Endothelial cell of umbilical vein (primary cell): ENCODE data around the gene TATDN3. TPM values are rescaled to one million over a fixed set of nuclear protein-coding genes. Genes with fewer than 3 reads are reported as not detected.
"Not testable (repeated sequence)": the region's sequence is repeated elsewhere in the genome, so short reads cannot be mapped to it uniquely, and the experiment has no call there.

ENCODE experiments used
- BruUV-seq: library from RNA; stranded (reverse); fragments of 400-500 nt; replicated peaks from 2 replicates; lab custom pipeline; 2021; lab: Mats Ljungman, UMichigan
- CTCF ChIA-PET: fragments of 300-600, 350-600 bp; sonication (Branson Sonifier 250); formaldehyde crosslinking; loops from one replicate; lab custom pipeline; 2021; ENCODE audit warnings: antibody characterized with exemption, inconsistent platforms; lab: Charles Lee
- POLR2A ChIA-PET: fragments of 300-600, 350-600 bp; sonication (Branson Sonifier 250); formaldehyde crosslinking; loops from one replicate; lab custom pipeline; 2021; ENCODE audit warnings: antibody characterized with exemption, inconsistent platforms; lab: Charles Lee
- DNase-seq: peaks from one replicate; pipeline ENCODE4 v3.0.0-alpha.2; 2011; ENCODE audit warnings: low read depth, low spot score
- FAIRE-seq: peaks from 2 replicates; lab custom pipeline; 2011; peaks lifted over from hg19 to GRCh38; lab: Jason Lieb, UNC
- H2AFZ ChIP-seq: 2 replicates; pipeline ENCODE4 v1.6.0; 2012; ENCODE audit warnings: low read depth, low read length, control low read depth, inconsistent platforms
- H3K27ac ChIP-seq: 2 replicates; pipeline ENCODE4 v1.5.1; 2011; ENCODE audit warnings: low read depth, mild to moderate bottlenecking, control low read depth, low read length, moderate library complexity; ENCODE audit not compliant: insufficient read depth
- H3K27me3 ChIP-seq, 2 experiments: 2 replicates each; pipeline versions ENCODE4 v1.6.0 to v1.6.1; 2011; ENCODE audit warnings: low read length in 2 of 2, mixed read lengths in 1 of 2; ENCODE audit not compliant: control insufficient read depth in 2 of 2, insufficient read depth in 2 of 2
- H3K36me3 ChIP-seq, 2 experiments: 2 replicates in 1 of 2; 3 replicates in 1 of 2; pipeline ENCODE4 v1.5.1; 2011; ENCODE audit warnings: low read length in 2 of 2, mild to moderate bottlenecking in 1 of 2, moderate library complexity in 1 of 2; ENCODE audit not compliant: control insufficient read depth in 2 of 2, insufficient read depth in 2 of 2; ENCODE audit errors: extremely low read depth in 1 of 2
- H3K4me1 ChIP-seq: 3 replicates; pipeline ENCODE4 v1.5.1; 2011; ENCODE audit warnings: mild to moderate bottlenecking, low read length; ENCODE audit not compliant: control insufficient read depth, insufficient read depth; ENCODE audit errors: extremely low read depth
- H3K4me2 ChIP-seq: 2 replicates; pipeline ENCODE4 v1.6.1; 2011; ENCODE audit warnings: low read length, control low read depth, mixed read lengths; ENCODE audit not compliant: insufficient read depth
- H3K4me3 ChIP-seq, 3 experiments: fragments of 200-600 bp in 1 of 3; sonication (generic), shearing (Covaris generic) in 1 of 3; replicated peaks in 1 of 3; 2 replicates each; pipeline ENCODE4 v1.5.1; 2011 to 2016; ENCODE audit warnings: control low read depth in 3 of 3, low read length in 3 of 3, mild to moderate bottlenecking in 2 of 3, inconsistent platforms in 1 of 3, low read depth in 1 of 3, moderate library complexity in 1 of 3; ENCODE audit not compliant: insufficient read depth in 1 of 3
- H3K79me2 ChIP-seq: 2 replicates; pipeline ENCODE4 v1.6.0; 2012; ENCODE audit warnings: low read length, inconsistent platforms; ENCODE audit not compliant: control insufficient read depth, insufficient read depth
- H3K9ac ChIP-seq: replicated peaks from 2 replicates; pipeline ENCODE3; 2011; ENCODE audit warnings: low read length, control low read depth; ENCODE audit not compliant: insufficient read depth; ENCODE audit errors: extremely low read depth
- H3K9me1 ChIP-seq: replicated peaks from 3 replicates; pipeline ENCODE4 v1.6.0; 2011; ENCODE audit warnings: mild to moderate bottlenecking, low read length; ENCODE audit not compliant: control insufficient read depth, insufficient read depth; ENCODE audit errors: extremely low read depth
- H3K9me3 ChIP-seq: replicated peaks from 2 replicates; pipeline ENCODE4 v1.5.1; 2012; ENCODE audit warnings: low read length, inconsistent platforms; ENCODE audit not compliant: control insufficient read depth, insufficient read depth
- H4K20me1 ChIP-seq: replicated peaks from 2 replicates; pipeline ENCODE3; 2011; ENCODE audit warnings: mild to moderate bottlenecking, low read length; ENCODE audit not compliant: control insufficient read depth, insufficient read depth; ENCODE audit errors: extremely low read depth
- CTCF ChIP-seq, 2 donors: IDR thresholded peaks; 1 replicate in 1 of 2; 2 replicates in 1 of 2; pipeline ENCODE4 v1.5.1; 2011; ENCODE audit warnings: low read length in 2 of 2, mild to moderate bottlenecking in 2 of 2, moderate library complexity in 2 of 2, control low read depth in 1 of 2, inconsistent platforms in 1 of 2, low read depth in 1 of 2; ENCODE audit not compliant: insufficient read depth in 1 of 2; ENCODE audit errors: extremely low read depth in 1 of 2
- GATA2 ChIP-seq: IDR thresholded peaks from 2 replicates; pipeline ENCODE4 v1.7.0; 2011; ENCODE audit warnings: low read depth, mild to moderate bottlenecking, moderate library complexity, mixed read lengths, low read length; ENCODE audit not compliant: insufficient read length, insufficient read depth
- JUN ChIP-seq: IDR thresholded peaks from 2 replicates; pipeline ENCODE4 v1.6.1; 2011; ENCODE audit warnings: borderline replicate concordance, low read depth; ENCODE audit not compliant: insufficient read length, insufficient read depth
- MAX ChIP-seq: IDR thresholded peaks from 2 replicates; pipeline ENCODE4 v1.6.1; 2011; ENCODE audit not compliant: insufficient read depth, insufficient read length
- MYC ChIP-seq: IDR thresholded peaks from one replicate; pipeline ENCODE4 v1.6.1; 2011; ENCODE audit warnings: mild to moderate bottlenecking, low read depth, low read length
- POLR2A ChIP-seq: IDR thresholded peaks from 2 replicates; pipeline ENCODE4 v1.6.1; 2012; ENCODE audit warnings: low read depth, mild to moderate bottlenecking, control low read depth, low read length
- dilution Hi-C: fragments of 300-500 bp; cut with MboI; formaldehyde crosslinking; loops from one replicate; pipeline ENCODE4 v1.15.0; 2019; ENCODE audit warnings: low sequenced_read_pairs; ENCODE audit not compliant: extremely low pct_ligation_motif_present
- intact Hi-C: fragments of 100-400 bp; cut with micrococcal nuclease; formaldehyde crosslinking; loops from one replicate; pipeline ENCODE4 v1.10.0; 2022
- polyA plus RNA-seq, 4 experiments: library from polyadenylated mRNA; depleted of rRNA in 3 of 4; stranded (reverse) in 3 of 4; unstranded in 1 of 4; fragments of >200 nt; gene quantifications; 2 replicates each; pipeline versions ENCODE4 v1.2.1 to v1.2.3, GENCODE V29; 2011 to 2012; ENCODE audit warnings: missing spikeins in 1 of 4
- total RNA-seq: library from RNA; stranded (reverse); gene quantifications from 2 replicates; pipeline ENCODE4 v1.2.3, GENCODE V29; 2021

The TATDN3 gene
- total and polyA plus RNA-seq, 2 donors (not counting 3 experiments of a cell fraction or from before 2014, with no cell fraction given): 4.3 to 8.0 TPM

- Histone ChIP-seq H3K9ac (no peak overlapping the region), H3K79me2 (no peaks in the 10 kb centered on the region), H2AFZ (no peak overlapping the region), H3K27me3 (no peaks in the 10 kb centered on the region), H3K27ac (no peak overlapping the region), H3K4me3 (no peak overlapping the region), H3K9me1 (no peaks in the 10 kb centered on the region), H3K9me3 (no peaks in the 10 kb centered on the region), H3K4me2 (no peak overlapping the region), H4K20me1 (no peaks in the 10 kb centered on the region), H3K36me3 (peaks cover 0 to 6% of the 10 kb centered on the region in 2 experiments), H3K4me1 (no peaks in the 10 kb centered on the region)
- DNase-seq (no peak), FAIRE-seq (no peak)
- ChIA-PET CTCF (interaction anchor here (1.8 to 2.4 kb wide), 3 partner anchors 12 to 98 kb away, joined by 7 to 16 read pairs (median 8); no protein-coding TSS in a partner anchor), POLR2A (no interaction called here)
- TF ChIP-seq CTCF (IDR thresholded peaks at IDR 0.05; ENCODE audit: extremely low read depth in 1 of 2, insufficient read depth in 1 of 2, low read depth in 1 of 2, low read length in 2 of 2) (no peak), MYC (no peak), JUN (no peak), GATA2 (no peak), POLR2A (no peak), MAX (no peak)
- intact Hi-C loops (no loop called here), dilution Hi-C loops (no loop called here)
- BruUV-seq: no TSS peak
These were observed 28.9 kb upstream of the TATDN3 start for GRCh38 chr1:212762839-212763238.

- H3K4me1 ChIP-seq, H3K4me2 ChIP-seq, H3K27me3 ChIP-seq, intact Hi-C loops, H3K9me3 ChIP-seq, H4K20me1 ChIP-seq, FAIRE-seq, BruUV-seq, H3K36me3 ChIP-seq, H3K9me1 ChIP-seq, POLR2A ChIA-PET, H3K9ac ChIP-seq, dilution Hi-C loops, H3K27ac ChIP-seq, H2AFZ ChIP-seq, H3K79me2 ChIP-seq, H3K4me3 ChIP-seq, DNase-seq: not testable (repeated sequence)
- CTCF ChIA-PET: interaction anchor here (2.1 kb wide), 1 partner anchor 15 kb away, joined by 8 read pairs; no protein-coding TSS in a partner anchor
These were observed 26.9 kb upstream of the TATDN3 start for GRCh38 chr1:212764718-212765281.

GRCh38 chr1:212766825-212767224 is 24.9 kb upstream of the TATDN3 start:
- POLR2A ChIA-PET, intact Hi-C loops, H3K36me3 ChIP-seq, H2AFZ ChIP-seq, H3K4me1 ChIP-seq, H3K79me2 ChIP-seq, dilution Hi-C loops, DNase-seq, H3K9me3 ChIP-seq, H3K9me1 ChIP-seq, BruUV-seq, CTCF ChIA-PET, H3K27ac ChIP-seq, H3K27me3 ChIP-seq, FAIRE-seq, H3K4me3 ChIP-seq, H3K9ac ChIP-seq, H3K4me2 ChIP-seq, H4K20me1 ChIP-seq: not testable (repeated sequence)
